Measurements from ENCODE around the gene HAUS3. TPM values are rescaled to one million over a fixed set of nuclear protein-coding genes. Genes with fewer than 3 reads are reported as not detected.
"Not testable (repeated sequence)": the region's sequence is repeated elsewhere in the genome, so short reads cannot be mapped to it uniquely, and the experiment has no call there.

HAUS3 gene
- total RNA-seq, 3 donors from 2014 or later: 9.9 to 13.7 (median 11.4) TPM

GRCh38 chr4:2236944-2237666 lies 4.8 kb downstream of the HAUS3 start:
- Histone ChIP-seq H3K36me3 (ENCODE audit: low read depth) (no peaks in the 10 kb centered on the region), H3K4me3 (no peak overlapping the region), H3K9me3 (no peaks in the 10 kb centered on the region), H3K4me1 (ENCODE audit: low read depth) (peaks cover 17% of the 10 kb centered on the region)
- intact Hi-C loops (cut with DNase I, micrococcal nuclease): no loop called here
- no peak for TF ChIP-seq CTCF (IDR thresholded peaks at IDR 0.05)
- no peak for DNase-seq
- no peak for ATAC-seq

GRCh38 chr4:2231082-2231481 lies 10.8 kb downstream of the HAUS3 start:
- no peak overlapping the region for H3K4me3 ChIP-seq
- intact Hi-C loops (cut with DNase I, micrococcal nuclease): no loop called here
- H3K36me3 ChIP-seq (ENCODE audit: low read depth): no peaks in the 10 kb centered on the region
- no peak for DNase-seq
- ATAC-seq: no peak
- no peaks in the 10 kb centered on the region for H3K4me1 ChIP-seq (ENCODE audit: low read depth)
- TF ChIP-seq CTCF (IDR thresholded peaks at IDR 0.05): no peak
- no peaks in the 10 kb centered on the region for H3K9me3 ChIP-seq

GRCh38 chr4:2226261-2226660 lies 15.7 kb downstream of the HAUS3 start:
- Histone ChIP-seq H3K4me1 (ENCODE audit: low read depth) (no peaks in the 10 kb centered on the region), H3K36me3 (ENCODE audit: low read depth) (no peaks in the 10 kb centered on the region), H3K9me3 (no peaks in the 10 kb centered on the region), H3K4me3 (no peak overlapping the region)
- DNase-seq (no peak), ATAC-seq (no peak)
- intact Hi-C loops (cut with DNase I, micrococcal nuclease): loop anchor here in 1 of 2 donors (10.0 kb wide), 1 partner anchor 229 kb away; no protein-coding TSS in a partner anchor
- TF ChIP-seq CTCF (IDR thresholded peaks at IDR 0.05): no peak

GRCh38 chr4:2222838-2223237 lies 19.1 kb downstream of the HAUS3 start:
- intact Hi-C loops (cut with DNase I, micrococcal nuclease): loop anchor here (5.0 to 10.0 kb wide), 2 partner anchors 219 to 232 kb away; no protein-coding TSS in a partner anchor
- Histone ChIP-seq H3K36me3 (ENCODE audit: low read depth) (no peaks in the 10 kb centered on the region), H3K4me1 (ENCODE audit: low read depth) (no peaks in the 10 kb centered on the region), H3K4me3 (no peak overlapping the region), H3K9me3 (no peaks in the 10 kb centered on the region)
- no peak for ATAC-seq
- DNase-seq: no peak
- TF ChIP-seq CTCF (IDR thresholded peaks at IDR 0.05): no peak

GRCh38 chr4:2221378-2221777 lies 20.5 kb downstream of the HAUS3 start:
- not testable (repeated sequence) for H3K36me3 ChIP-seq (ENCODE audit: low read depth); ATAC-seq; H3K4me3 ChIP-seq; DNase-seq; H3K9me3 ChIP-seq; H3K4me1 ChIP-seq (ENCODE audit: low read depth)
- intact Hi-C loops (cut with DNase I, micrococcal nuclease): loop anchor here (5.0 to 10.0 kb wide), 2 partner anchors 221 to 233 kb away; no protein-coding TSS in a partner anchor

GRCh38 chr4:2220016-2220630 lies 21.8 kb downstream of the HAUS3 start:
- Histone ChIP-seq H3K4me3 (no peak overlapping the region), H3K4me1 (ENCODE audit: low read depth) (no peaks in the 10 kb centered on the region), H3K9me3 (no peaks in the 10 kb centered on the region), H3K36me3 (ENCODE audit: low read depth) (no peaks in the 10 kb centered on the region)
- intact Hi-C loops (cut with DNase I, micrococcal nuclease): loop anchor here (5.0 to 10.0 kb wide), 2 partner anchors 222 to 235 kb away; no protein-coding TSS in a partner anchor
- TF ChIP-seq CTCF (IDR thresholded peaks at IDR 0.05): peak; percentile 78
- ATAC-seq: peak; percentile 95
- peak in 2 of 3 donors; percentile 81 to 90 for DNase-seq

Data from mucosa of descending colon (tissue), 3 donors.